ENCODE measurements around the gene TMEM121.
A peak's percentile ranks its signal among the peaks of the same experiment; 100 is the strongest.
"Not testable (repeated sequence)": the region's sequence is repeated elsewhere in the genome, so short reads cannot be mapped to it uniquely, and the experiment has no call there.

TMEM121 gene

GRCh38 chr14:105558449-105559154 is 32.2 kb downstream of the TMEM121 start:
- Histone ChIP-seq H3K9ac (ENCODE audit: low read length) (peak overlapping the region; percentile 69), H3K4me2 (ENCODE audit: low read depth, low read length, poor library complexity, severe bottlenecking) (peak overlapping the region; percentile 59), H3K27ac (ENCODE audit: low read depth, low read length) (peak overlapping the region; percentile 84)
- not testable (repeated sequence) for H3K27me3 ChIP-seq (ENCODE audit: low read length); H2AFZ ChIP-seq (ENCODE audit: low read depth, low read length, severe bottlenecking); H4K20me1 ChIP-seq (ENCODE audit: low read depth, low read length); H3K79me2 ChIP-seq (ENCODE audit: insufficient read depth, low read length); H3K9me3 ChIP-seq (ENCODE audit: insufficient read depth, low read length); H3F3A ChIP-seq (ENCODE audit: insufficient read depth); H3K9me2 ChIP-seq (replicated peaks; ENCODE audit: insufficient read depth, low read length); H3K4me3 ChIP-seq (ENCODE audit: insufficient read depth, low read length, poor library complexity, severe bottlenecking); H3K36me3 ChIP-seq (ENCODE audit: low read length)
- peak; percentile 11 for TF ChIP-seq CTCF (IDR thresholded peaks at IDR 0.05; ENCODE audit: insufficient read depth, low read length, poor library complexity, severe bottlenecking)

GRCh38 chr14:105559384-105560047 is 33.1 kb downstream of the TMEM121 start:
- H2AFZ ChIP-seq (ENCODE audit: low read depth, low read length, severe bottlenecking); H3K79me2 ChIP-seq (ENCODE audit: insufficient read depth, low read length); H3F3A ChIP-seq (ENCODE audit: insufficient read depth); H3K9me3 ChIP-seq (ENCODE audit: insufficient read depth, low read length); H3K36me3 ChIP-seq (ENCODE audit: low read length); H3K9me2 ChIP-seq (replicated peaks; ENCODE audit: insufficient read depth, low read length); H3K27me3 ChIP-seq (ENCODE audit: low read length); H3K4me3 ChIP-seq (ENCODE audit: insufficient read depth, low read length, poor library complexity, severe bottlenecking); H4K20me1 ChIP-seq (ENCODE audit: low read depth, low read length): not testable (repeated sequence)
- Histone ChIP-seq H3K4me2 (ENCODE audit: low read depth, low read length, poor library complexity, severe bottlenecking) (peak overlapping the region; percentile 59), H3K9ac (ENCODE audit: low read length) (peak overlapping the region; percentile 69), H3K27ac (ENCODE audit: low read depth, low read length) (peak overlapping the region; percentile 84)

- not testable (repeated sequence) for H3K9me3 ChIP-seq (ENCODE audit: insufficient read depth, low read length); H3K9me2 ChIP-seq (replicated peaks; ENCODE audit: insufficient read depth, low read length); H3K79me2 ChIP-seq (ENCODE audit: insufficient read depth, low read length); H3K4me3 ChIP-seq (ENCODE audit: insufficient read depth, low read length, poor library complexity, severe bottlenecking); H2AFZ ChIP-seq (ENCODE audit: low read depth, low read length, severe bottlenecking); H3K36me3 ChIP-seq (ENCODE audit: low read length); H4K20me1 ChIP-seq (ENCODE audit: low read depth, low read length); H3K27me3 ChIP-seq (ENCODE audit: low read length); H3F3A ChIP-seq (ENCODE audit: insufficient read depth)
- peak overlapping the region; percentile 99 for H3K27ac ChIP-seq (ENCODE audit: low read depth, low read length)
- peak overlapping the region; percentile 20 for H3K4me2 ChIP-seq (ENCODE audit: low read depth, low read length, poor library complexity, severe bottlenecking)
- H3K9ac ChIP-seq (ENCODE audit: low read length): peak overlapping the region; percentile 42; the same call in 1 of the 2 replicates
These were observed 33.8 kb downstream of the TMEM121 start for GRCh38 chr14:105560048-105560669.

GRCh38 chr14:105561345-105561744 is 35.0 kb downstream of the TMEM121 start:
- H3K9me2 ChIP-seq (replicated peaks; ENCODE audit: insufficient read depth, low read length); H2AFZ ChIP-seq (ENCODE audit: low read depth, low read length, severe bottlenecking); H3K27me3 ChIP-seq (ENCODE audit: low read length); H3K9me3 ChIP-seq (ENCODE audit: insufficient read depth, low read length); H3K79me2 ChIP-seq (ENCODE audit: insufficient read depth, low read length); H3K36me3 ChIP-seq (ENCODE audit: low read length); H3K4me3 ChIP-seq (ENCODE audit: insufficient read depth, low read length, poor library complexity, severe bottlenecking); H4K20me1 ChIP-seq (ENCODE audit: low read depth, low read length); H3F3A ChIP-seq (ENCODE audit: insufficient read depth): not testable (repeated sequence)
- peak overlapping the region; percentile 99 for H3K27ac ChIP-seq (ENCODE audit: low read depth, low read length)
- H3K4me2 ChIP-seq (ENCODE audit: low read depth, low read length, poor library complexity, severe bottlenecking): peak overlapping the region; percentile 62
- peak overlapping the region; percentile 64 for H3K9ac ChIP-seq (ENCODE audit: low read length)
